ENCODE measurements around the gene CDK5.

Gene CDK5

DNA sequence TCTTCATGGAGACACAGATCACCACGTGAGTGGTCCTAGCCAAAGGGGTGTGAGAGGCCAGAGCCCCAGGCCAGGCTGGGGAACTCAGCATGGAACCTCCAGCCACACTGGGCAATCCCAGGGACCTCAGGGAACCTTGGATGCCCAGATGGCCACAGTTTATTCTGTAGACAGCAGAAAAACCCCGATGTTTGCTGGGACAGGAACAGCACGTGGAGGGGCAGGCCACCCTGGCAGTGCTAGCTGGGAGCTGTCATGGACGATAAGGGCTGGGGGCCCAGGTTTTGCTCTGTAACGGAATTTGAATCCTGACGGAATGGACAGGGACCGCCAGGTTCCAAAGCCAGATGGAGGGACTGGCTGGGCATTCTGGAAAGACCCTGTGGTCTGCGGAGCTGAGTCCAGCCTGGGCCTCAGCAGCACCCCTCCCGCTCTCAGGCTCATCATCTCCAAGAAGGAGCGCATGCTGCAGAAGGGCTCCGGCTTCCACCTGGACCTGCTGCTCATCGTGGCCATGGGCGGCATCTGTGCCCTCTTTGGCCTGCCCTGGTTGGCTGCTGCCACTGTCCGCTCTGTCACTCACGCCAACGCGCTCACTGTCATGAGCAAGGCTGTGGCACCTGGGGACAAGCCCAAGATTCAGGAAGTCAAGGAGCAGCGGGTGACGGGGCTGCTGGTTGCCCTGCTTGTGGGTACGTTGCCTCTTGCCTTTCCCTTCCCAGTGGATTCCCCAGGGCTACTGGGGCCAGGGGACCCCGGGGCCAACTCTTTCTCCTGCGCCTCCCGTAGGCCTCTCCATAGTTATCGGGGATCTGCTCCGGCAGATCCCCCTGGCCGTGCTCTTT, 17.3 kb upstream of the CDK5 start:
- no peak for TF ChIP-seq POLR2A (IDR thresholded peaks at IDR 0.05; ENCODE audit: low read depth, low read length)
- FAIRE-seq: no peak
- no peak for DNase-seq (ENCODE audit: insufficient read length, low spot score)

- FAIRE-seq (no peak), DNase-seq (ENCODE audit: insufficient read length, low spot score) (no peak)
- TF ChIP-seq POLR2A (IDR thresholded peaks at IDR 0.05; ENCODE audit: low read depth, low read length): no peak
Measured at GRCh38 chr7:151073990-151074389, 16.3 kb upstream of the CDK5 start.

DNA sequence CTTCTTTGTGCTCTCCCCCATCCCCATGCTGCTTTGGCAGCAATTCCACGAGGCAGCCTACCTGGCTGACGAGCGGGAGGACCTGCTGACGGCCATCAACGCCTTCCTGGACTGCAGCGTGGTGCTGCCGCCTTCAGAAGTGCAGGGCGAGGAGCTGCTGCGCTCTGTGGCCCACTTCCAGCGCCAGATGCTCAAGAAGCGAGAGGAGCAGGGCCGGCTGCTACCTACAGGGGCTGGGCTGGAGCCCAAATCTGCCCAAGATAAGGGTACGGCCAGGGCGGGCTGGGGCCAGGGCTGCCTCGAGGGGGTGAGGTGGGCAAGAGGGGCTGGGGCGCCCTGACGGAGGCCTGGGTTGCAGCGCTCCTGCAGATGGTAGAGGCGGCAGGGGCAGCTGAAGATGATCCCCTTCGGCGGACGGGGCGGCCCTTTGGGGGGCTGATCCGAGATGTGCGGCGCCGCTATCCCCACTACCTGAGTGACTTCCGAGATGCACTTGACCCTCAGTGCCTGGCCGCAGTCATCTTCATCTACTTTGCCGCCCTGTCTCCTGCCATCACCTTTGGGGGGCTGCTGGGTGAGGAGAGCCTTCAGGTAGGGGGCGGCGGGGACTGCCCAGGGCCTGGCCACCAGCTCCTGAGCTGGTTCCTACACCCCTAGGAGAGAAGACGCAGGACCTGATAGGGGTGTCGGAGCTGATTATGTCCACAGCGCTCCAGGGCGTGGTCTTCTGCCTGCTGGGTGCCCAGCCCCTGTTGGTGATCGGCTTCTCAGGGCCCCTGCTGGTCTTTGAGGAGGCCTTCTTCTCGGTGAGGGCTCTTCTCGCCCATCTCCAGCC, 13.6 kb upstream of the CDK5 start:
- no peak for TF ChIP-seq POLR2A (IDR thresholded peaks at IDR 0.05; ENCODE audit: low read depth, low read length)
- no peak for FAIRE-seq
- DNase-seq (ENCODE audit: insufficient read length, low spot score): no peak

DNA sequence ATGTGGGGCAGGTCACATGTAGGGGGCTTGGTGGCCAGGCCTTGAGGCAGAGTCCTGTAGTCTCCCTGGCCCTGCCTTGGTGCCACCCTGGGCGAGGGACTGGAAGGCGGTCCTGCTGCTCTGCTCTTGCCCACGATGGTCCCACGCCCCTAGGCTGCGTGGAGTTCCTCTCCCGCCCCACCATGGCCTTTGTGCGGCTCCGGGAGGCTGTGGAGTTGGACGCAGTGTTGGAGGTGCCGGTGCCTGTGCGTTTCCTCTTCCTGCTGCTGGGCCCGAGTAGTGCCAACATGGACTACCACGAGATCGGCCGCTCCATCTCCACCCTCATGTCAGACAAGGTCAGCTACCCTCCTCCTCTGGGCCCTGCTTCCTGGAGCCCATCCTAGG, 12.9 kb upstream of the CDK5 start:
- TF ChIP-seq POLR2A (IDR thresholded peaks at IDR 0.05; ENCODE audit: low read depth, low read length): no peak
- FAIRE-seq: no peak
- DNase-seq (ENCODE audit: insufficient read length, low spot score): no peak

- DNase-seq (ENCODE audit: insufficient read length, low spot score) (no peak), FAIRE-seq (no peak)
- TF ChIP-seq POLR2A (IDR thresholded peaks at IDR 0.05; ENCODE audit: low read depth, low read length): no peak
Measured at GRCh38 chr7:151069841-151070573, 12.3 kb upstream of the CDK5 start.

DNA sequence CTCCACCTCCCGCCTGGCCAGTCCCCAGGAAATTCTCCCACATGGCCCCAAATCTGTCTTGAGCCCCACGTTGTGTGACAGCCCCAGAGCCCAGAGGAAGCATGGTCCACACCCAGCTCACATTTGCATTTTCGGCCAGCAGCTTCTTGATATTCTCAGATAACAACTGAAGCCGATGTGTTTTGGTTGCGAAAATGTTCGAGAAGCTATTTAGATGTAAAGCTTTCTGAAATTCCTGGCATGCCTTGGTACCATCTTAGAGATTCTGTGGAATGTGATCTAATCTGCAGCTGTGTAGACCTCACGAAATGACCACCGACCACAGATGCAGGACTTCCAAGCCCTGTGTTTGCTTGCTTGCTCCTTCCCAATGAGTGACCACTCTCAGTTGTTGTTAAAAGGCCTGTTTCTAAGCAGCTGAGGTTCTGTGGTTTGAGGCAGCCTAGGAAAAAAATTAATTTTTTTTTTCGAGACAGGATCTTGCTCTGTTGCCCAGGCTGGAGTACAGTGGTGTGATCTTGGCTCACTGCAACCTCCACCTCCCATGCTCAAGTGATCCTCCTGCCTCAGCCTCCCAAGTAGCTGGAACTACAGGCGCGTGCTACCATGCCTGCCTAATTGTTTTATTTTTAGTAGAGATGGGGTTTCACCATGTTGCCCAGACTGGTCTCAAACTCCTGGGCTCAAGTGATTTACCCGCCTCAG, 10.5 kb upstream of the CDK5 start:
- DNase-seq (ENCODE audit: insufficient read length, low spot score) (no peak), FAIRE-seq (no peak)
- TF ChIP-seq POLR2A (IDR thresholded peaks at IDR 0.05; ENCODE audit: low read depth, low read length): no peak

DNA sequence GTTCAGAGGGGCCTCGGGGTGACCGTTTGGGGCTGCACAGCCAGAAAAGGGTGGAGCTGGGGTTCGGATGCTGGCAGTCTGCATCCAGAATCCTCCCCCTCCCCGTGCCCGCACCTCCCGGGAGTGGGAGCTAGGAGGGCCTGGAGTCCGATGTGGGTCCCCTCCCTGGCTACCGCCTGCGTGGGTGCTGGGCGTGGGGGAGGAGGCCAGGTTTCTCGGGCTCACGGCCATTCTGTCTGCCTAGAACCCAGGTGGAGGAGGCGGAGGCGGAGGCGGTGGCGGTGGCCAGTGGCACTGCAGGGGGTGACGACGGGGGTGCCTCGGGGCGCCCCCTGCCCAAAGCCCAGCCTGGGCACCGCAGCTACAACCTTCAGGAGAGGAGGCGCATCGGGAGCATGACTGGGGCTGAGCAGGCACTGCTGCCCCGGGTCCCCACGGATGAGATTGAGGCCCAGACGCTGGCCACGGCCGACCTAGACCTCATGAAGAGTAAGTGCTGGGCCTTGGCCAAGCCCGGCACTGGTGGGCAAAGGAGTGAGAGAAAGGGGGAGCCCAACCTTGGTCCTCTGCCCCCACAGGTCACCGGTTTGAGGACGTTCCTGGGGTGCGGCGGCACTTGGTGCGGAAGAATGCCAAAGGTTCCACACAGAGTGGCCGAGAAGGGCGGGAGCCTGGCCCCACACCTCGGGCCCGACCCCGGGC, 8.7 kb upstream of the CDK5 start:
- FAIRE-seq (no peak), DNase-seq (ENCODE audit: insufficient read length, low spot score) (no peak)
- TF ChIP-seq POLR2A (IDR thresholded peaks at IDR 0.05; ENCODE audit: low read depth, low read length): no peak

- no peak for TF ChIP-seq POLR2A (IDR thresholded peaks at IDR 0.05; ENCODE audit: low read depth, low read length)
- DNase-seq (ENCODE audit: insufficient read length, low spot score): no peak
- no peak for FAIRE-seq
Measured at GRCh38 chr7:151065516-151065915, 7.8 kb upstream of the CDK5 start.

DNA sequence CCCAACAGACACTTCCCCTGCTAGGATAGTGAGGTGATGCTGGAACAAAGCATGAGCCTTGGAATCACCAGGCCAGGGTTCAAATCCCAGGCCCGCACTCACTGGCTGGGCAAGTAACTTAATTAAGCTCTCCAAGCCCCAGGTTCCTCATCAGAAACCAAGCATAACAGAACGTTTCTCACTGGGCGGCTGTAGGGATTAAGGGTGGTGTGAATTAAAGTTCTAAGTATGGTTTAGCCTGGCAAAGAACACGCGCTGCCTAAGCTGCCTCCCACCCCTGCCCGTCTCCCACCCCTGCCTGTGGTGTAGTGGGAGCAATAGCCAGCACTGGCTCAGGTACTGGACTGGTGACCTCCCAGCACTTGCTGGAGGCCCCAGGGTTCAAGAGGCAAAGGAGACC, 7.3 kb upstream of the CDK5 start:
- DNase-seq (ENCODE audit: insufficient read length, low spot score) (no peak), FAIRE-seq (no peak)
- TF ChIP-seq POLR2A (IDR thresholded peaks at IDR 0.05; ENCODE audit: low read depth, low read length): no peak

DNA sequence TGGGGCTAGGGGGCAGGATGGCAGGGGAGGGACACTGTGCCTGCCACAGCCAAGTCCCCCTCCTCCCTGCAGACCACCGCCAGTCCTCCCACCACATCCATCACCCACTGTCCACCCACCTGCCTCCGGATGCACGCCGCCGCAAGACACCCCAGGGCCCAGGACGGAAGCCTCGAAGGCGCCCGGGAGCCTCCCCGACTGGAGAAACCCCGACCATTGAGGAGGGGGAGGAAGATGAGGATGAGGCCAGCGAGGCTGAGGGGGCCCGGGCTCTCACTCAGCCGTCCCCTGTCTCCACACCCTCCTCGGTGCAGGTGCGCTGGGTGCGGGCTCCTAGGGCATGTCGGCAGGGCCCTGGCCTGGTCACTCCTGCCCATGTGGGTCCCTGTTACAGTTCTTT, 6.8 kb upstream of the CDK5 start:
- no peak for FAIRE-seq
- no peak for TF ChIP-seq POLR2A (IDR thresholded peaks at IDR 0.05; ENCODE audit: low read depth, low read length)
- no peak for DNase-seq (ENCODE audit: insufficient read length, low spot score)

DNA sequence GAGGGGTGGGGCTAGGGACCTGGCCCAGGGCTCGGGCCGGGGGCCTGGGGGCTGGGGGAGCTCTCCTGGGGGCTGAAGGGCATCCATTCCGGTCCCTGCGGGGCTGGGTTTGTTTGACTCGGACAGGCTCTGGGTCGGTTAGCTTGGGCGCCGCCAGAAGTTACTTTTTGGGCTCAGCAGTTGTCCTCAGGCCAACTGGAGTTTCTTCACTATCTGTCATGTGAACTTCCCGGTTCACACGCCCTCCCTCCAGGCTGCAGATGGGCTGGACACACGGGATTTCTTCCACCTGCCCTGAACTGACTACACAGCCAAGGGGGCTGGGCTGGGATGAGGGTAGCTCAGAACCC, 5.5 kb upstream of the CDK5 start:
- no peak for DNase-seq (ENCODE audit: insufficient read length, low spot score)
- FAIRE-seq: no peak
- no peak for TF ChIP-seq POLR2A (IDR thresholded peaks at IDR 0.05; ENCODE audit: low read depth, low read length)

- peak; percentile 57 for DNase-seq (ENCODE audit: insufficient read length, low spot score)
- no peak for TF ChIP-seq POLR2A (IDR thresholded peaks at IDR 0.05; ENCODE audit: low read depth, low read length)
Measured at GRCh38 chr7:151062399-151063211, 4.9 kb upstream of the CDK5 start.

GRCh38 chr7:151062111-151062398, 4.4 kb upstream of the CDK5 start:
- DNase-seq (ENCODE audit: insufficient read length, low spot score) (no peak), FAIRE-seq (no peak)

More at GRCh38 chr7:151062399-151063211, 4.9 kb upstream of the CDK5 start:
- no peak for FAIRE-seq

More at GRCh38 chr7:151062111-151062398, 4.4 kb upstream of the CDK5 start:
- no peak for TF ChIP-seq POLR2A (IDR thresholded peaks at IDR 0.05; ENCODE audit: low read depth, low read length)

Data from H54 (cell line).